HG02970 (cell line): ENCODE measurements around the gene SPON1.
"Not testable (repeated sequence)": the region's sequence is repeated elsewhere in the genome, so short reads cannot be mapped to it uniquely, and the experiment has no call there.

Experiments used
- ATAC-seq: cut with Tn5 transposase; IDR thresholded peaks from one replicate; pipeline ENCODE4 v1.9.1; 2021; ENCODE audit warnings: mild to moderate bottlenecking, moderate library complexity, moderate number of reproducible peaks; ENCODE audit not compliant: unreplicated experiment, low FRiP score

The SPON1 gene

GRCh38 chr11:14230407-14230806 lies 267.9 kb downstream of the SPON1 start:
- ATAC-seq: no peak

DNA sequence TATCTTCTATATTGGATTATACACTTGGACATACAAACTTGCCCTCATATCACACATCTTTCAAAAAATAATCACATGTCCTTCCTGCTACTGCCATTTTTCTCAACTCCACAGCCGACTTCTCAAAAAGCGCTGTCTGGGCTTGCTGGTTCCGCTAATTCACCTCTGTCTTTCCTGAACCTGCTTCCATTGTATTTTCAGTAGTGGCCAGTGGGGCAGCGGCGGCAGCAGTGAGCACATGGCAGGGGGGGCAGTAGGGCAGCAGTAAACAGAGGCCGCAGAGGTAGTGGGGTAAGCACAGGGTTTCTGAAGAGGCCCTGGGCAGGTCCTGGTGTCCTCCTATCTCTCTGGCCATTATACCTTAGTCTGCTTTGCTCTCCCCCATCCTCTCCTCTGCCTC lies 270.1 kb downstream of the SPON1 start:
- no peak for ATAC-seq

DNA sequence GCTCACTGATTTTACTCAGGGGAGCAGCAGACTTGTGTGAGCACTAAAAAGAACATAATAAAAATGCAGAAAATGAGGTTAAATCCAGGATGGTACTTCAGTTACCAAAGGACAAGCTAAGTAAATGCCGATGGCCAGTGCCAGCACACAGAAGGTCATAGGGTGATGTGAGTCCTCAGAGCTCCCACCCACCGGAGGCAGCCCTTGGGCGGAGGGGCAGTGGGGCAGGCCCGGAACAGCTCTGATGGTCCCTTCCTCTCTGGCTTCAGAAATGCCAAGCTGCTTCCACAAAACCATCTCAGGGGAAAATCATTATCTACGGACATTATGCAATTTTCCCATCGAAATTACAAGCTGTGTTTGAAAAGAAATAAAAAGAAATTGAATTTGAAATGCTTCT lies 271.9 kb downstream of the SPON1 start:
- ATAC-seq: no peak

GRCh38 chr11:14235701-14236100 lies 273.2 kb downstream of the SPON1 start:
- no peak for ATAC-seq

DNA sequence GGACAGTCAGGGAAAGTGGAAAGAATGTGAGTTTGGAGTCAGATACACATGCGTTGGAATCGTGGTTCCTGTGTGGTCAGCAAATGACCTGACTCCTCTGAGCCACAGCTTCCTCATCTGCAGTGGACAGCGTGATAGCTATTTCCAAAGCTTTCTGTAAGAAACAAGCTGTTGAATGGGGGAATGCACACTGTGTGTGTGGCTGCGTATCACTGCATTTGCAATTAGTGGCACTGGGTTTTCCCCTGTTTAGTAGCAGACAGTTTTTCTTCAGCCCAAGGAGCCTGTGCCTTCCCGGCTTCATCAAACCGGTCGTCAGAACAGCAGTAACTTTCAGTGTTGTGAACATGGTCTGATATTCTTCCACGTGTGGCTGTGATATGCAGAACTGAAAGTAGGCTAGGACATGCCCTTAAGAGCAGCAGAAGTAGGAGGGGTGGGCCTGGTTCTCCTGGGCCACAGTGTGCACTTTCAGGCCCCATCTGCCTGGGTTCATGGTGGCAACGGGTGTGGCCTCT lies 275.0 kb downstream of the SPON1 start:
- ATAC-seq: peak; percentile 89

GRCh38 chr11:14240221-14240620 lies 277.7 kb downstream of the SPON1 start:
- no peak for ATAC-seq

- no peak for ATAC-seq
Measured at GRCh38 chr11:14240951-14241350, 278.4 kb downstream of the SPON1 start.

GRCh38 chr11:14242187-14242586 lies 279.7 kb downstream of the SPON1 start:
- ATAC-seq: no peak

- ATAC-seq: no peak
Measured at GRCh38 chr11:14242733-14243132, 280.2 kb downstream of the SPON1 start.

- no peak for ATAC-seq
Measured at GRCh38 chr11:14244926-14245325, 282.4 kb downstream of the SPON1 start.

- no peak for ATAC-seq
Measured at GRCh38 chr11:14245444-14245843, 282.9 kb downstream of the SPON1 start.

DNA sequence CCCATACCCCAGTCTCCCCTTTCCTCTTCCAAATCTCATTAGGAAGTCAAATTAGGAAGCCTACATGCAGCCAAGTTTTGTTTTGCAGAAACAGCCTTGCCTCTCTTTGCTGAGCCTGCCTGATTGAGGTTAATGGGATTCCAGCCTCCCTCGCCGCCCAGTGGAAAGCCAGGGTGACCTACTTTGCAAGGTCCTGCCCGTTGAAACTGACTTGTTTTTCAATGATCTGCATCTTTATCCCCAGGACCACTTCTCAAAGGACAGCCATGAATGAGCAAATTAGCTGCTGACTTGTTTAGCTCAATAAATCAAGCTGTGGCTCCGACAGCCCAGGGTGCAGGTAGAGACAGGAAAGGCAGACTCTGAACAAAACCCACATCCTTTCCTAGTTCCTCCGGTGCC lies 286.1 kb downstream of the SPON1 start:
- ATAC-seq: no peak

DNA sequence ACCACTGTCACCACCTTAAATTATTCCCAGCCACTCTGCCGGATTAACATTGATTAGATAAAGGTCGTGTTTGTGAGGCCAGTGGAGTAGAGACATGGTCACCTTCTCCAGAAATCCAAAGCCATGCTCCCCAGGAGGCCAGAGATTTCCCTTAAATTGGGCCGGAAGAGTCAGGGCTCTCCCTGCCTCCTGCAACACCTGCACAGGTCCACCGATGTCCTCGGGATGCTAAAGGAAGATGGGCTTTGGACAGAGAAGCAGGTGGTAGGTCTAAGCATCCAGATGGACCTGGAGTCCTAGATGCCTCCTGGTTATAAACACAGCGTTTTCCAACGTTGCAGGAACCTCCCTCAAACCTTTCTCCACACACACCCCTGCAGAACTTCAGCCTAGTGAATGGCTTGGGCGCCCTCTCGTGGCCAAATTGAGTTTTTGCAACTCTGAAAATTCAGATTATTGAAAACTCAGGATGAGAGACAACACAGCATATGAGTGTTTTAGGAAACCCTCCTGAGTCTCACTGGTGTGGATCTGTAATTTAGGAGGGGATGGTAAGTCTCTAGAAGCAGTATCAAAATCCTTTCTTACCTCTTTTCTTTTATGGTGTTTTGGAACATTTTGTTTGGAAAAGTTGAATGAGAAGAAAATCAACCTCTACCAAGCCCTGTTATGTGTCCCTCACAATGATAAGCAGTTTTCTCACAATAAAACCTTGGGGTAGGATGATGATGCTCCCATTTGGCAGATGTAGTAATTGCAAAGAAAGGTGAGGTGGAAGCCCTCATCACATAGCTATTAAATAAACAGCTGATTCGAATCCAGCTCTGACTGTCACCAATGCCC lies 286.8 kb downstream of the SPON1 start:
- no peak for ATAC-seq

- ATAC-seq: no peak
Measured at GRCh38 chr11:14251754-14252153, 289.2 kb downstream of the SPON1 start.

- not testable (repeated sequence) for ATAC-seq
Measured at GRCh38 chr11:14252501-14252900, 290.0 kb downstream of the SPON1 start.

DNA sequence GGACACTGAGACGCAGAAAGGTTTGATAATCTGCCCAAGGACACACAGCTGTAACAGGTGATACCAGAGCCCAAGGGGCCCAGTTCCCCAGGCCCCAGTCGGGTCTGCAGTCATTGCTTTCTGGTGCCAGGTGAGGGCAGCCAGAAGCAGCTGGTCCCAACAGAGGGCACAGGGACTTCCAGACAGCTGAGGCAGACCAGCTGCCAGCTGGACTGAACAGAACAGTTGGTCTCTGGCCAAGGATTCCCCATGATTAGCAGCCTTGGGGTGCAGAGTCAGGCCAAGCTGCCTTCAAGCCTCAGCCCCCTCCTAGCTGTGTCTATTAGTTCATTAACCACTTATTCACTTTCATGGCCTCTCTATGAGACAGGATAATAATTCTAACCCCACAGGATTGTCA lies 290.9 kb downstream of the SPON1 start:
- no peak for ATAC-seq

GRCh38 chr11:14253840-14254239 lies 291.3 kb downstream of the SPON1 start:
- no peak for ATAC-seq

DNA sequence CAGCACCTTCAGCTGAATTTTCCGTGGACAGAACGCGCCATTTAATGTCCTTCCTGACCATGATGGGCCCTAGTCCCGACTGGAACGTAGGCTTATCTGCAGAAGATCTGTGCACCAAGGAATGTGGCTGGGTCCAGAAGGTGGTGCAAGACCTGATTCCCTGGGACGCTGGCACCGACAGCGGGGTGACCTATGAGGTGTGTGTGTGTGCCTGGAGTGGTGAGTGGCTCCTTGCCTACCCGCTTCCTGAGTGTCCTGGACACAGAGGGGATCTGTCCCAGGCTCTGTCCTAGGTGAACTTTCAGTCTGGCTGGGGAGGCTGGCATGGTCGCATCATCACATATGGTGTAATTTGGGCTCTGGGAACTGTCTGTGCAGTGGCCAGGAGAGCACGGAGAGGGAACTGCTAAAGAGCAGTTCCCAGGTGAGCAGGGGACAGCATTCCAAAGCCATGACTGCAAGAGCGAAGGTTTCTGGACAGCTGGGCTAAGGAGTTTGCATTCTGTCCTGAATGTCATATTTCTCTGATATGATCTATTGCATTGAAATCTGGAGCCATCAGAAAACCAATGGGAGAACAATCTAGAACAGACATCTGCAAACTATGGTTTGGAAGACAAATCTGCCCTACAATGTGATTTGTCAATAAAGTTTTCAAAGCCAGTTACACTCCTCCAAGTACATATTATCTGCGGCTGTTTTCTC lies 292.2 kb downstream of the SPON1 start:
- no peak for ATAC-seq

- ATAC-seq: no peak
Measured at GRCh38 chr11:14255238-14255534, 292.7 kb downstream of the SPON1 start.

DNA sequence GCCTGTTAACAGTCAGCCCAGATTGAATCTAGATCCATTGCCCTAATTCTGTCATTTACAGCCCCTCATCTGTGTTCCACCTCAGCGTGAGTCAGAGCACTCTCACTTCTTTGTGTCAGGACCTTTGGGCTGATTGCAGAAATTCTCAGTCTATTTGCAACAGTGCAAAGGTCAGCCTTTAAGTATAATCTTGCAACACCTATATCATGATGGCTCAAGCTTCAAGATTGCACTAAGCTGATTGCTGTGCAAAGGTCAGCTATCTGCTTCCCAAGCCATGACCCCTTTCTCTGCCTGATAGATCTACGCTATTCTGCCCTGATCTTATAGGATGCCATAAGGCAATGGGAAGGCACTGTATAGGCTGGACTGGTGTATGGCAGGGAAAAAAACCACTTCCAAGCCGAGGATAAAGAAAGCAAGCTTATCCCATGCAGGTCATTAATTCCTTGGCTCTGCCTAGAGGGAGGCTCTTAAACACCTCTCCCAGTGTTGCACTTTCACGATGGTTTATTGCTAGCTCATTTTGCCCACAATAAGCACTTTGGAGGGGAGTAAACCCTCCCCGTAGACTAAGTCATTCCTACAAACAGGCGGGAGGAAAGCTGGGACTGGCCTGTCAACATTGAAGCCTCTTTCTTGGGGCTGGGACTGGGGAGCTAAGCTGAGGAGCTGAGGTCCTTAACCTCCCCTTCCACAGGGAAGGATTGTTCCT lies 295.9 kb downstream of the SPON1 start:
- no peak for ATAC-seq

- ATAC-seq: no peak
Measured at GRCh38 chr11:14259186-14259784, 296.8 kb downstream of the SPON1 start.
